ENCODE data around the gene KCNC4.

The KCNC4 gene

GRCh38 chr1:110209715-110210603, at the start of gene KCNC4:
Gene KCNC4, plus strand, starts transcription at chr1:110210314. Its CDS starts 1,186 bp downstream, at chr1:110211500.
- no peak for DNase-seq

- no peak for DNase-seq
Observed at GRCh38 chr1:110160538-110161100, 49.5 kb upstream of the KCNC4 start.

DNA sequence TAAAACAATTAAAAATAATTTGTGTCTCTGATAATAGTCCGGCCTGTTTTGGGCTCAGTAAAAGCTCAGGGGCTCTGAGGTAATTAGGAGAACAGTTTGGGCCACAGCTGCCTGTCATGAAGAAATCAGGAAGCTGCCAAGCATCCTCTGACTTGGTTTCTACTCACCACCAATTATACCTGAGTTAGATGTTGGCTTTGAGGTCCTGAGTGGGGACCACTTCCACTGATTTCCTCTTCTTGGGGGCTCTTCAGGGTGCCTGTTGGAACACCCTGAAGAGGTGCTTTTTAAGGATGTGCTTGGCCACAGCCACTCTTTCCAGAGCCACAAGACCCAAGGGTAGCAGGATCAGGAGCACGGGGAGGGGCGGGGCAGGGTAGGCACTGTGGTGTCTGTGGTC, 48.9 kb upstream of the KCNC4 start:
- DNase-seq = no peak

DNA sequence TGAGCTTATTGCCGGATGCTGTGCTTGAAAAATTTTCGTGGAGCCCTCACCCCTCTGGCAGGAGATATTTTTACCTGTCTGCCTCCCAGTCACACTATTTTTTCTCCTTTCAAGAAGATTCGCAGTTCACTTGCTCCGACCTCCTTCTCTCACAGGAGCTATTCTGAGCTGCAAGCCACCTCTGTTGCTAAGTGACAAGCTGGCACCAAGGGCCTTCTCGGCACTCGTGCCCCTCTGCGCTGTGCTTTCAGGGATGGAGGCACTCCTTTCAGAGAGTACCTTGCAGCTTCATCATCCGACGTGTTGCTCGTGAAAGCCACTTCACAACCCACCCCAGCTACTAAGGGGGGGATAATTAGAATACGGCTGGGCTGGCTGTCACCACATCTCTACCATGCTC, 48.3 kb upstream of the KCNC4 start:
- DNase-seq = no peak

- no peak for DNase-seq
Observed at GRCh38 chr1:110163591-110163990, 46.5 kb upstream of the KCNC4 start.

DNA sequence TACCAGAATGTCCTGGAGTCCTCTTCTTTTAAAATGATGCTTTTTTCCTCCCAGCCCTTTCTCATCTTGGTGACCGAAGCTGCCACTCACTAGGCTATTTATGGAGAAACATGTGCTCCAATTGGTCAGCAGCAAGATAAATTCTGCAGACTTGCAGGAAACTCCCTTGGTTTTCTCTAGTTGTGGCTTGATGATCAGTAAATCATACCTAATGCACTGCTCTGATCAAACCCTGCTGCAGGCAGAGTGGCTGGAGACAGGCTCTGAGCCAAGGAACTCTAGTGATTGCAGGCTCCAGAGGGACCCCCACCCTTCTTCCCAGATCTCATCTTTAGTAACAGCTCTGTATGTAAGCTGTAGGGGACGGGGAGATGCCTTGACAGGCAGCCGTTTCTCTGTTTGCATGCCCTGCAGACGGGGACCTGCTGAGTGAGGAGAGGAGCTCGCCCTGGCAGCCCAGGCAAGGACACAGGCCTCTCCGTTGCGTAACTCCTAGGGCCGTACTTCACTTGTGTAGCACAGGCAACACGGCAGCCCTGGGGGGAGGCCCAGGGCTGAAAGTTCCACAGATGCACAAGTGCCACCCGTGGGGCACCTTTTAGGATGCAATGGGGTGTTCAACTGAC, 45.3 kb upstream of the KCNC4 start:
- DNase-seq = no peak

- DNase-seq = no peak
Observed at GRCh38 chr1:110165761-110166231, 44.3 kb upstream of the KCNC4 start.

DNA sequence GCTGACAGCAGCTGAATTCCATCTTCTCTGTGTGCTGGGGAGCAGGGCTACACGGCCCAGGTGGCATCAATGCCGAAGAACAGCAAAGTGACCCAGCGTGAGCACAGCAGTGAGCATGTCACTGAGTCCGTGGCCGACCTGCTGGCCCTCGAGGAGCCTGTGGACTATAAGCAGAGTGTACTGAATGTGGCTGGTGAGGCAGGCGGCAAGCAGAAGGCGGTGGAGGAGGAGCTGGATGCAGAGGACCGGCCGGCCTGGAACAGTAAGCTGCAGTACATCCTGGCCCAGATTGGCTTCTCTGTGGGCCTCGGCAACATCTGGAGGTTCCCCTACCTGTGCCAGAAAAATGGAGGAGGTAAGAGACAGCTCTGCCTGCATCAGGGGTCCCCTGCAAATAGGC, 43.3 kb upstream of the KCNC4 start:
- DNase-seq = no peak

DNA sequence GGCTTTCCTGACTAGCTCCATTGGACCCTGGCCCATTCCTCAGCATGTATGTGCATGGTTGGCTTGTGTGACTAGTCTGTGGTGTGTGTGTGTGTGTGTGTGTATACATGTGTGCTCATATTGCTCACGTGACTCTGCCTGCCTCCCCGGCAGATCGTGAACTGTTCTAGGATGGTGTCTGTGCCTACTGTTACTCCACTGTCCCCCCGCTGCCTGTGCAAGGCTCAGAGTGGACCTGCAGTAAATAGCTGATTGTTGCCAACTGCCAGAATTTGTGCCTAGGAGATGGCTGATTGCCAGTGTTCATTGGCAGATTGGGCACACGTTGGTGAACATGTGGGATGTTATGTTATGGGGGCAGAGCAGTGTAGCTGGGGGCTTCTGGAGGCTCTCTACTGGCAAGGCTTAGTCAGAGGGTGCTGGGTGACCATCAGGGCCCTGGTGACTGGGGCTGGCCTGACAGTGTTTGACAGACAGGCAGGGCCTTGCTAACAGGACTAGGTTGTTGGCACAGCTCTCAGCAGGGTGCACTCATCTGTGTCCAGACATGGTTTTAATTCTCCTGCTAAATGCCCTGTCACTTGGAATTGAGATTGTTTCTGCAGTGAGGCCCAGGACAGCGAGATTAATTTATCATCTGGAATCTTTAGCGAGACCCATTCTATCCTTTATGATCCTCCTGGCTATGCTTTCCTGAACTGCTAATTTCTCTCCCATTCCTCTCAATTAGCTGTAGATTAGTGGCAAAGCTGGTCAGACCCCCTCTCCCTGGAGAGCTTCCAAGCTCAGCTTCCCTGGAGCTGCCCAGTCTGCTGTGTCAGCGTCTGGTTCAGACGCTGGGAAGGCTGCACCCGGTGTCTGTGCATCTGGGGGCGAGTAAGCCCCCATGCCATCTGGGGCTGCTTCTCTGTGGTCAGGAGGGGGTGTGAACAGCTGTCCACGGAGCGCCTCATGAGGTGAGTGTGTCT, 39.1 kb upstream of the KCNC4 start:
- DNase-seq = peak; percentile 85

- DNase-seq = no peak
Observed at GRCh38 chr1:110172001-110172400, 38.1 kb upstream of the KCNC4 start.

GRCh38 chr1:110173466-110174105, 36.5 kb upstream of the KCNC4 start:
- DNase-seq = no peak

GRCh38 chr1:110174961-110175360, 35.2 kb upstream of the KCNC4 start:
- no peak for DNase-seq

DNA sequence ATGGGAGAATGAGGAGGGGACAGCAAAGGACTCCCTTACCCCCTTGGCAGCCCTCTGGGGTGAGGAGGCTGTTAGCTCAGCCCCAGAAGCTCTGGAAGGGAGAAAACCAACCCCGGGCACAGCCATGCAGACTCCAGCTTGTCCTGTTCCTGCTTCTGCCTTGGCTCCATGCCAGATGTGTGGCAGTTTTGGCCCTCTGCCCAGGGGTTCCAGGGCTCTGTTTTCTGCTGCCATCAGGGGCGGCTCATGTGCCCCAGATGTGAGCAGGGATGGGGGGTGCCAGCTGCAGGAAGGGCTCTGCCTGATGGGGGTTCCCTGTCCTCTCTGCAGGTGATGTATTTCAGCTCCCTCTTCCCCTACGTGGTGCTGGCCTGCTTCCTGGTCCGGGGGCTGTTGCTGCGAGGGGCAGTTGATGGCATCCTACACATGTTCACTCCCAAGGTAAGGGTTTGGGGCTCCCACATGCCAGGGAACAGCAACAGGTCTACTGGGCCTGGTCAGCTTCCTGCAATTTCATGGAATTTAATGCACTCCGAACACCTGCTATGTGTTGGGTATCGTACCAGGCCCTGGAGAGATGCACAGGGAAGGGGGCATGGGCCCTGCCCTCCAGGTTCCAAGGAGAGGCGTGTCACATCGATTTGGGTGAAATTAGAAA, 33.7 kb upstream of the KCNC4 start:
- DNase-seq = no peak

DNA sequence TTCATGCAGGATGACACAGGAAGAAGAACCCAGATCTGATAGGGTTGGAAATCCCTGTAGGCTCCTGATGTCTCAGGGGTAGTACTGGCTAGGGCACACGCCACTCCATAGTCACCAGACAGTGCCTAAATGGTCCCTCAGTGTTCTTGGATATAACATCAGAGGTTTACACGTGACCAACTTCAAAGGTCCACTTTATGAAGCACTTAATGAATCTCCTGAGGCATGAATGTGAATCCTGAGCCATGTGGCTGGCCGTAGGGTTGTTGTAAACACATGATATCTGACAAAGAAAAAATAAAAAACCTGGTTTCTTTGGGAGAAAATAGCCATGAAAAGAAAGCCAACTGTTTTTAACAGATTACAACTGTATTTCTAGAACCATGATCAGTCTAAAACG, 32.3 kb upstream of the KCNC4 start:
- DNase-seq = no peak

DNA sequence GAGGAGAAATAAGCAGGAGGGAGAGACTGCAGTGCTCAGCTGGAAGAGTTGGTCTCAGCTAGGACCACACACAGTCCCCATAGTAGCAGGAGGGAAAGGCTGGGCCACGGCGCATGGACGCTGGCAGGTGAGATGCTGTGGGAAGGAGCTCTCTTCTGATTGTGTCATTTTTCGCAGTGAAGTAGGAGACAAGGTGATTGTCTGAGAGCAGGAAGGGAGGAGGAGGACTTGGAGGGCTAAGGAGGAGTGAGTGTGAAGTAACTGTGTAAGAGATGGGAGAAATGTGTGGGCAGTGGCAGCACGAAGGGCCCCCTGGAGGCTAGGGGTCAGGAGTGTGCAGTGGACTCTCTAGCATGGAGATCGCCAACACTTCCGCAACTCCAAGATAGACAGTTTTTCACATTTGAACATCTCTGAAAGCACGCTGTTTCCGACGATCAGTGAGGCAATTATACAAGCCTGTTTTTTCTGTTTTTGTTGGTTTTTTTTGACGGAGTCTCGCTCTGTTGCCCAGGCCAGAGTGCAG, 26.4 kb upstream of the KCNC4 start:
- DNase-seq = no peak

DNA sequence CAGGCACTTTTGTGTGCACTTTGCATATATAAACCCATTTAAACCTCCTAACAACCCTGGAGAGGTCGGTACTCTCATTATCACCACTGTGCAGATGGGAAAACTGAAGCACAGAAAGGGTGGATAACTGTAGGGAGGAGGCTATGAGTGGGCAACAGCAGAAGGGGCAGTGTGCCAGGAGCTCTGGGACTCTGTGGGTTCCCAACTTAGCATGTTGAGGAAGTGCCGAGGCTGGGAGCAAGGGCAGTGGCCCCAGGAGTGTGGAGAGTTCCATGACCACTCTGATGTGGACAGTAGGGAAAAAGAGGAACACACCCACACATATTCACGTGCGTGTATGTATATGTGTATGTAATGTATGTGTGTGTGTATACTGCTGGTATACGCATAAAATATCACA, 25.7 kb upstream of the KCNC4 start:
- DNase-seq = no peak

DNA sequence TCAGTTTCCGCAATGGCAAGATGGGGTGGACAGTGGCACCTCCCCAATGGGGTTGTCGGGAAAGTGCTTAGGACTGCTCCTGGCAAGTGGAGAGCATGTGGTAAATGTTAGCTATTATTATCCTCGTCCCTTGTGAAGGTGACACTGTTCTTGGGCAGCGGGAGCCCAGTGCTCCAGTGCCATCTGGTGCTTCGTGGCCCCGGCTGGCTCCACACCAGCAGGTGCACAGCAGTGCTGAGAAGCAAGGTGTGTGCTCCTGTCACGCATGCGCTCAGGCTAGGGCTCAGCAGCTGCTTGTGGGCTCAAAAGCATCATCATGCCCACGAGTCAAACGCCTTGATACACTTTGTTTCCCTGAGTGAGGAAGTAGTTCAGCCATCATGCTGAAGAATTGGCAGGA, 24.9 kb upstream of the KCNC4 start:
- DNase-seq = peak; percentile 43

GRCh38 chr1:110186558-110186957, 23.6 kb upstream of the KCNC4 start:
- DNase-seq = no peak

DNA sequence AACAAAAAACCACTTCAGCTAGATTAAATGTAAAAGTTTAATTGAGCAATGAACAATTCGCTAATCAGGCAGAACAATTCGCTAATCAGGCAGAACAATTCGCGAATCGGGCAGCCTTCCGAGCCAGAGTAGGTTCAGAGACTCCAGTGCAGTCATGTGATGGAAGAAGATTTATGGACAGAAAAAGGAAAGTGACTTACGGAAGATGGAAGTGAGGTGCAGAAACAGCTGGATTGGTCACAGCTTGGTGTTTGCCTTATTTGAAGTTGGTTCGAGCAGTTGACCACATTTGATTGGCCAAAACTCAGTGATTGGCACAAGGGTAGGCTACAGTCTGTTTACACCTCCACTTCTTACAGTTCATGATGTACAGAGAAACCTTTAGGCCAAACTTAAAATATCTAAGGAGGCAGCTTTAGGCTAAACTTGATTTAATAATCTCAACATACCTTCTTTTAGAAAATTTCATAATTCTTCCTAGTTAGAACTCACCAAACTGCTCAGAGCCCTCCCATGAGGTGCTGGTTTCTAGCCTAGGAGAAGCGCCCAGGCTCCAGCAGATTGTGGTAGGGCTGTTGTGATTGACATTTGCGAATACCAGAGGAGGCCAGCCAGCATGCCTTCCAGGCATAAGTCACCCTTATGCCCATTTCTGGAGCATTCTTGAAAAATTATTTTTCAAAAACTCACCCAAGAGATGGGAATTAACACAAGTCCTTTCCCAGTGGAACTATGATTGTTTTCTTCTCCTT, 22.8 kb upstream of the KCNC4 start:
- no peak for DNase-seq

DNA sequence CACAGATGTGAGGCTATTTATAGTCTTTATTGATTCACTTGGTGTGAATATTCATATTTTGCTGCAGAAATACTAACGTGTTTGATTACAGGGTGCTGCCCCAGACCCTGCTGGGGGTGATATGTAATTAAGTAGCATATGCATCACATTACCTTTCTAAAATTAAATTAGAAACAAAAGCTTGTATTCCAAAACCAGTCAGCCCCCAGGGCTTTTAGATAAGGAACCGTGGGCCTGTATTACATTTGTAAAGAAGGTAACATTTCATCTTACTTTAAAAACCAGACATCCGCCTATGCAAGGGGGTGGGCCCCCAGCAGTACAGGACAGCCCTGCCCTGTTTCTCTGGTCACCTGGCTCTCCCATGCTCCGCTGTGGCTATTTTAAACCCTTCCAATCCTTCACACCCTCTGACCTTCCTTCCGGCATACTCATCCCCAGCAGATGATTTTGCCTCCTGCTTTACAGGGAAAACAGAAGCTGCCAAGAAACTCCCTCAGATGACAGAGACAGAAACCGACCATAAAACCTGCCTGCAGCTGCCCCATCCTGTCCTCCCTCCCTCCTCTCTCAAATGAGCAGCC, 22.0 kb upstream of the KCNC4 start:
- no peak for DNase-seq

All from NCI-H524 treated with DMSO at 0.1 percent for 48 hours (cell line).